GM23338 (cell line): ENCODE data around the gene RNU1-1. TPM values are rescaled to one million over a fixed set of nuclear protein-coding genes. Genes with fewer than 3 reads are reported as not detected.
"Not testable (repeated sequence)": the region's sequence is repeated elsewhere in the genome, so short reads cannot be mapped to it uniquely, and the experiment has no call there.

Experiments used
- ATAC-seq: fragments of 200-7000 bp; cut with Tn5 transposase; 3 replicates; pipeline ENCODE4 v1.9.1; 2020
- DNase-seq: peaks from one replicate; pipeline ENCODE4 v3.0.0-alpha.2; 2015; ENCODE audit warnings: low spot score
- H2AFZ ChIP-seq: fragments of 200-600 bp; sonication (generic); 2 replicates; pipeline ENCODE4 v1.8.0; 2016; ENCODE audit warnings: antibody characterized with exemption, mild to moderate bottlenecking, moderate library complexity
- H3F3A ChIP-seq: fragments of 200-600 bp; sonication (generic); replicated peaks from 2 replicates; pipeline ENCODE4 v1.8.0; 2017; ENCODE audit warnings: antibody characterized with exemption, mixed run types, low read depth
- H3K27ac ChIP-seq: fragments of 200-600 bp; sonication (generic); 2 replicates; pipeline ENCODE4 v1.6.1; 2016; ENCODE audit warnings: low read depth
- H3K27me3 ChIP-seq: fragments of 200-600 bp; sonication (generic); 2 replicates; pipeline ENCODE4 v1.8.0; 2016; ENCODE audit warnings: mild to moderate bottlenecking, mixed run types, moderate library complexity; ENCODE audit not compliant: insufficient read depth
- H3K36me3 ChIP-seq: fragments of 200-600 bp; sonication (generic); 2 replicates; pipeline ENCODE4 v1.8.0; 2016; ENCODE audit warnings: mild to moderate bottlenecking; ENCODE audit not compliant: insufficient read depth
- H3K4me1 ChIP-seq: fragments of 200-600 bp; sonication (generic); 2 replicates; pipeline ENCODE4 v1.8.0; 2016; ENCODE audit warnings: mild to moderate bottlenecking, moderate library complexity; ENCODE audit not compliant: insufficient read depth
- H3K4me2 ChIP-seq: fragments of 200-600 bp; sonication (generic); 2 replicates; pipeline ENCODE4 v1.7.1; 2017; ENCODE audit warnings: mixed run types
- H3K4me3 ChIP-seq: fragments of 200-600 bp; sonication (generic); 2 replicates; pipeline ENCODE4 v1.6.1; 2016; ENCODE audit warnings: mixed run types
- H3K79me2 ChIP-seq: fragments of 200-600 bp; sonication (generic); replicated peaks from 2 replicates; pipeline ENCODE4 v1.8.0; 2017; ENCODE audit warnings: mild to moderate bottlenecking; ENCODE audit not compliant: insufficient read depth
- H3K9me2 ChIP-seq: fragments of 200-600 bp; sonication (generic); 2 replicates; pipeline ENCODE4 v1.8.0; 2017; ENCODE audit not compliant: insufficient read depth
- H4K20me1 ChIP-seq: fragments of 200-600 bp; sonication (generic); replicated peaks from 2 replicates; pipeline ENCODE4 v1.8.0; 2017; ENCODE audit warnings: mild to moderate bottlenecking; ENCODE audit not compliant: insufficient read depth
- H3K27ac Mint-ChIP-seq: 2 replicates; pipeline ENCODE4 v1.8.0; 2020; ENCODE audit warnings: inconsistent platforms, mild to moderate bottlenecking, moderate library complexity, mixed read lengths
- H3K27me3 Mint-ChIP-seq: 3 replicates; pipeline ENCODE4 v1.8.0; 2022; ENCODE audit warnings: low read depth, mild to moderate bottlenecking, moderate library complexity, mixed read lengths, inconsistent platforms; ENCODE audit not compliant: insufficient read depth, poor library complexity
- H3K36me3 Mint-ChIP-seq: 3 replicates; pipeline ENCODE4 v1.8.0; 2021; ENCODE audit warnings: low read depth, mild to moderate bottlenecking, inconsistent platforms, moderate library complexity, mixed read lengths
- H3K4me1 Mint-ChIP-seq: 3 replicates; pipeline ENCODE4 v1.8.0; 2020; ENCODE audit warnings: mild to moderate bottlenecking, inconsistent platforms, mixed read lengths
- H3K4me3 Mint-ChIP-seq: 3 replicates; pipeline ENCODE4 v1.8.0; 2021; ENCODE audit warnings: moderate library complexity, mild to moderate bottlenecking, inconsistent platforms, mixed read lengths
- H3K9me3 Mint-ChIP-seq: 3 replicates; pipeline ENCODE4 v1.8.0; 2020; ENCODE audit warnings: moderate library complexity, mild to moderate bottlenecking, inconsistent platforms, mixed read lengths
- EZH2 ChIP-seq: fragments of 200-600 bp; sonication (generic); IDR thresholded peaks from one replicate; pipeline ENCODE4 v1.8.0; 2017; ENCODE audit warnings: antibody characterized with exemption, mild to moderate bottlenecking, low read depth; ENCODE audit not compliant: unreplicated experiment
- POLR2AphosphoS5 ChIP-seq: IDR thresholded peaks from 2 replicates; pipeline ENCODE4 v1.6.1; 2016; ENCODE audit warnings: antibody characterized with exemption, low read depth
- polyA plus RNA-seq: library from polyadenylated mRNA; unstranded; fragments of >200 nt; fragmentation: Nextera tagmentation; extraction: Ambion mirVana; gene quantifications from 2 replicates; pipeline ENCODE4 v1.2.1, GENCODE V29; 2016
- total RNA-seq: library from RNA; depleted of rRNA; stranded (reverse); fragments of >200 nt; shearing (Covaris generic); gene quantifications from 2 replicates; pipeline ENCODE4 v1.2.3, GENCODE V29; 2014
- TF ChIP-seq, protein P1 (sequence below): IDR thresholded peaks from one replicate; pipeline ENCODE4 v1.6.1; 2018; ENCODE audit warnings: antibody characterized with exemption; ENCODE audit not compliant: unreplicated experiment
- TF ChIP-seq, protein P2 (sequence below): IDR thresholded peaks from 2 replicates; pipeline ENCODE4 v1.6.1; 2016; ENCODE audit warnings: antibody characterized with exemption
- TF ChIP-seq, protein P3 (sequence below), 2 experiments: fragments of 200-600 bp in 1 of 2; sonication (generic) in 1 of 2; conservative IDR thresholded peaks; 2 replicates each; pipeline versions ENCODE4 v1.5.1 to v1.6.1; 2016 to 2017; ENCODE audit warnings: antibody characterized with exemption in 2 of 2, low read depth in 2 of 2, mild to moderate bottlenecking in 2 of 2, moderate library complexity in 1 of 2

Gene RNU1-1
- total and polyA plus RNA-seq, 2 experiments from 2014 or later, result not detected

DNA sequence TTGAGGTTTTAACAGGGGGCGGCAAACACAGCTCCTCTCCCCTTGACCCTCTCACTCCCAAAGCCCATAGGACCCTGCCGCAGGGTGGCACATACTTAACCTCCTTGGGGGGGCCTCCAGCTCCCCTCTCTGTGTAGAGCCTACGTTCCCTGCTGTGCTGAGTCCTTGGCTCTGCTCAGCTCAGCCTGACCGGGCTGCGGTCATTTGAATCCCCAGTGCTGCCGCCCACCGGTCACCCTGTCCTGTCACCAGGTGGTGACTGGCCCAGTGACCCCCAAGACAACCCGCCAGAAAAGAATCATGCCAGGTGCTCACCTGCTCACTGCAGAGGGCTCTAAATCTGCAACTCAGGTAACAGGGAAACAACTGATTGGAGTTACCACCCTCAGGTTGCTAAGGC, 12.6 kb downstream of the RNU1-1 start:
- H3K27ac Mint-ChIP-seq, H3K4me1 ChIP-seq, H3K4me1 Mint-ChIP-seq, H3F3A ChIP-seq, H2AFZ ChIP-seq, H3K9me2 ChIP-seq, H3K36me3 ChIP-seq, DNase-seq, H4K20me1 ChIP-seq, H3K79me2 ChIP-seq, H3K27ac ChIP-seq, H3K9me3 Mint-ChIP-seq, H3K4me3 ChIP-seq, ATAC-seq, H3K36me3 Mint-ChIP-seq, H3K27me3 ChIP-seq, H3K4me2 ChIP-seq: not testable (repeated sequence)
- H3K4me3 Mint-ChIP-seq, result peak overlapping the region; percentile 30; the same call in 1 of the 3 replicates
- peaks cover 20% of the 10 kb centered on the region for H3K27me3 Mint-ChIP-seq

DNA sequence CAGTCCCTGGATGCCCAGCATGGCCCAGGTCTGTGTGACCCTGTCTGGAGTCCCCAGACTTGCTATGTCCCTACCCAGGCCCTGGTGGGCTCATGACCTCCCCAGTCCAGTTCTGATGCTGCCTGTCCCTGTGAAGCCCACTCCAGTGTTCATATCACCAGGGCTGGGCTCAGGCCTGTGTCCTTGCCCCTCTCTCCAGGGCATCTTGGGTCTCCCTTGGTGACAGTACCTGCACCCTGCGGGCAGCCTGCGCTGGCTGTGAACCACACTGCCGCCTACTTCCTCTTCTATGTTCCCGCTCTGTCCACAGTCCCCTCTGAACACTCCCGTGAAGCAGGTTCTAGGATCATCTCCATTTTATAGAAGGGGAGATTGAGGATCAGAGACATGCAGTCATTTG, 13.1 kb downstream of the RNU1-1 start:
- H3F3A ChIP-seq, H3K36me3 ChIP-seq, H3K27me3 ChIP-seq, H3K79me2 ChIP-seq, H3K9me2 ChIP-seq, H3K4me3 ChIP-seq, H3K4me1 Mint-ChIP-seq, ATAC-seq, H3K9me3 Mint-ChIP-seq, H3K4me1 ChIP-seq, H3K36me3 Mint-ChIP-seq, H2AFZ ChIP-seq, H3K27ac Mint-ChIP-seq, DNase-seq, H3K4me2 ChIP-seq, H3K27ac ChIP-seq, H4K20me1 ChIP-seq: not testable (repeated sequence)
- Mint-ChIP-seq H3K4me3 (peak overlapping the region; percentile 30; the same call in 1 of the 3 replicates), H3K27me3 (peaks cover 20% of the 10 kb centered on the region)

DNA sequence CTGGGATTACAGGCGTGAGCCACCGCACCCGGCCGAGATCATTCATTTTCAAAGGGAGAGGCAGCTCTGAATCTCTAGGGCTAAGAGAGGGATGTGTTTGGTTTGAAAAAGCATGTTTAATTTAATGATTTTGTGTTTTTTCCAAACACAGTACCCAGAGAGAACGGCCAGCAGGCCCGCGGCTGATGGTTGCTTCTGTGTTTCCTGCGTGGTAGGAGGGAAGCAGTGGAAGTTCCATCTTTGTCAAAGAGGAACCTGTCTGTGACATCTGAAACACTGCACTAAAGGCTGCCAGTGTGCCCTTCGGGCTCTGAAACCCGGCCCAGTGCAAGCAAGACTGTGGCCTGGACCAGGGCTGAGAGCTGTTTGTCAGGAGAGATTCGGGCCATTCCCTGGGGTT, 13.6 kb downstream of the RNU1-1 start:
- H3K4me1 ChIP-seq, H3K27me3 ChIP-seq, H3K27ac ChIP-seq, H3K36me3 Mint-ChIP-seq, H3K79me2 ChIP-seq, H3K4me1 Mint-ChIP-seq, H3F3A ChIP-seq, DNase-seq, H3K9me3 Mint-ChIP-seq, H2AFZ ChIP-seq, H3K27ac Mint-ChIP-seq, H3K4me3 ChIP-seq, H3K9me2 ChIP-seq, ATAC-seq, H3K4me2 ChIP-seq, H4K20me1 ChIP-seq, H3K36me3 ChIP-seq: not testable (repeated sequence)
- Mint-ChIP-seq H3K4me3 (peak overlapping the region; percentile 85), H3K27me3 (peaks cover 20% of the 10 kb centered on the region)

DNA sequence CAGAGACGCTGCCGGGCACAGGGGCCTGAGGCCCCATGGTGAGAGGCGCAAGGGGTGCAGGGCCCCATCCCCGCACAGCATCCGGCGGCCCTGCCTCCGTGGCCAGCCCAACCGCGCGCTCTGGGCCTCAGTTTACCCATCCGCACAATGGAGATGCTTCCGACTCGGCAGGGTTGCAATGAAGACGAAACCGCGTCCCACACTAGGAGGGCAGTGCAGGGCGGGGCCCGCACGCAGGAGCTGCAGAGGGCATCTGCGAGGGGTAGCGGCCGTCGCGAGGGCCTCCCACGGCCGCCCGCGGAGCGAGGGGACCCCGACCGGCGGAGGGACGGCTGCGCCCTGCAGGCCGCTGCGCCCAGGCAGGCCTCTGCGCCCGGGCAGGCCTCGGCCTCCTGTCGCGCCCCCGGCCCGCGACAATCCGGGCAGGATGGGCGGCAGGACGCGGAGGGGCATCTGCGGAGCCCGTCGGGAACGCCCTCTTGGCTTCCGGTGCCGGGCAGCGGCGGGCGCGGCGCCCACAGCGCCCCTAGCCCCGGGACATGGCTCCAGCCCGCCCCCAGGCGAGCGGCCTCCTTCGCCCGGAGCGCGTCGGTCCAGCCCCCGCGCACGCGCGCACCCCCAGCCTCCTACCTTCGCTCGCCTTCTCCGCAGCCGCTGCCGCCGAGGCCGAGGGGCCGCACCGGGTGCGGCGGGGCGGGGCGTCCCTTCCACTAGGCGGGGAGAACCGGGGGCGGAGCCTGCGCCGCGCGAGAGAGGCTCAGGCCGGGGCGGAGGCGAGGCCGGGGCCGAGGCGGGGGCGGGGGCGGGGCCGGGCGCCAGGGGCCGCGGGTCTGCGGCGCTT, 15.3 kb downstream of the RNU1-1 start:
- Histone ChIP-seq H3F3A (no peaks in the 10 kb centered on the region), H3K27ac (no peak overlapping the region), H2AFZ (no peak overlapping the region), H3K4me3 (peak overlapping the region; percentile 64), H3K79me2 (0 out of 2 replicates have a peak, but pooled peaks cover 2% of the 10 kb centered on the region), H3K4me2 (peak overlapping the region; percentile 89), H3K4me1 (no peaks in the 10 kb centered on the region), H4K20me1 (no peaks in the 10 kb centered on the region), H3K27me3 (0 out of 2 replicates have a peak, but pooled peaks cover 5% of the 10 kb centered on the region), H3K36me3 (no peaks in the 10 kb centered on the region), H3K9me2 (no peaks in the 10 kb centered on the region)
- ATAC-seq (peak; percentile 88), DNase-seq (peak; percentile 90)
- H3K9me3 Mint-ChIP-seq, result no peaks in the 10 kb centered on the region
- peaks cover 20% of the 10 kb centered on the region for H3K27me3 Mint-ChIP-seq
- peaks cover 9% of the 10 kb centered on the region for H3K4me1 Mint-ChIP-seq
- H3K4me3 Mint-ChIP-seq, result peak overlapping the region; percentile 85
- no peaks in the 10 kb centered on the region; the same call in 2 of the 3 replicates for H3K36me3 Mint-ChIP-seq
- H3K27ac Mint-ChIP-seq, result no peak overlapping the region
- TF ChIP-seq, protein P1, sequence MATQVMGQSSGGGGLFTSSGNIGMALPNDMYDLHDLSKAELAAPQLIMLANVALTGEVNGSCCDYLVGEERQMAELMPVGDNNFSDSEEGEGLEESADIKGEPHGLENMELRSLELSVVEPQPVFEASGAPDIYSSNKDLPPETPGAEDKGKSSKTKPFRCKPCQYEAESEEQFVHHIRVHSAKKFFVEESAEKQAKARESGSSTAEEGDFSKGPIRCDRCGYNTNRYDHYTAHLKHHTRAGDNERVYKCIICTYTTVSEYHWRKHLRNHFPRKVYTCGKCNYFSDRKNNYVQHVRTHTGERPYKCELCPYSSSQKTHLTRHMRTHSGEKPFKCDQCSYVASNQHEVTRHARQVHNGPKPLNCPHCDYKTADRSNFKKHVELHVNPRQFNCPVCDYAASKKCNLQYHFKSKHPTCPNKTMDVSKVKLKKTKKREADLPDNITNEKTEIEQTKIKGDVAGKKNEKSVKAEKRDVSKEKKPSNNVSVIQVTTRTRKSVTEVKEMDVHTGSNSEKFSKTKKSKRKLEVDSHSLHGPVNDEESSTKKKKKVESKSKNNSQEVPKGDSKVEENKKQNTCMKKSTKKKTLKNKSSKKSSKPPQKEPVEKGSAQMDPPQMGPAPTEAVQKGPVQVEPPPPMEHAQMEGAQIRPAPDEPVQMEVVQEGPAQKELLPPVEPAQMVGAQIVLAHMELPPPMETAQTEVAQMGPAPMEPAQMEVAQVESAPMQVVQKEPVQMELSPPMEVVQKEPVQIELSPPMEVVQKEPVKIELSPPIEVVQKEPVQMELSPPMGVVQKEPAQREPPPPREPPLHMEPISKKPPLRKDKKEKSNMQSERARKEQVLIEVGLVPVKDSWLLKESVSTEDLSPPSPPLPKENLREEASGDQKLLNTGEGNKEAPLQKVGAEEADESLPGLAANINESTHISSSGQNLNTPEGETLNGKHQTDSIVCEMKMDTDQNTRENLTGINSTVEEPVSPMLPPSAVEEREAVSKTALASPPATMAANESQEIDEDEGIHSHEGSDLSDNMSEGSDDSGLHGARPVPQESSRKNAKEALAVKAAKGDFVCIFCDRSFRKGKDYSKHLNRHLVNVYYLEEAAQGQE, result no peak
- no peak for TF ChIP-seq EZH2
- TF ChIP-seq POLR2AphosphoS5, result peak; percentile 59
- TF ChIP-seq, protein P2, sequence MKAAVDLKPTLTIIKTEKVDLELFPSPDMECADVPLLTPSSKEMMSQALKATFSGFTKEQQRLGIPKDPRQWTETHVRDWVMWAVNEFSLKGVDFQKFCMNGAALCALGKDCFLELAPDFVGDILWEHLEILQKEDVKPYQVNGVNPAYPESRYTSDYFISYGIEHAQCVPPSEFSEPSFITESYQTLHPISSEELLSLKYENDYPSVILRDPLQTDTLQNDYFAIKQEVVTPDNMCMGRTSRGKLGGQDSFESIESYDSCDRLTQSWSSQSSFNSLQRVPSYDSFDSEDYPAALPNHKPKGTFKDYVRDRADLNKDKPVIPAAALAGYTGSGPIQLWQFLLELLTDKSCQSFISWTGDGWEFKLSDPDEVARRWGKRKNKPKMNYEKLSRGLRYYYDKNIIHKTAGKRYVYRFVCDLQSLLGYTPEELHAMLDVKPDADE, result no peak
- TF ChIP-seq, protein P3, sequence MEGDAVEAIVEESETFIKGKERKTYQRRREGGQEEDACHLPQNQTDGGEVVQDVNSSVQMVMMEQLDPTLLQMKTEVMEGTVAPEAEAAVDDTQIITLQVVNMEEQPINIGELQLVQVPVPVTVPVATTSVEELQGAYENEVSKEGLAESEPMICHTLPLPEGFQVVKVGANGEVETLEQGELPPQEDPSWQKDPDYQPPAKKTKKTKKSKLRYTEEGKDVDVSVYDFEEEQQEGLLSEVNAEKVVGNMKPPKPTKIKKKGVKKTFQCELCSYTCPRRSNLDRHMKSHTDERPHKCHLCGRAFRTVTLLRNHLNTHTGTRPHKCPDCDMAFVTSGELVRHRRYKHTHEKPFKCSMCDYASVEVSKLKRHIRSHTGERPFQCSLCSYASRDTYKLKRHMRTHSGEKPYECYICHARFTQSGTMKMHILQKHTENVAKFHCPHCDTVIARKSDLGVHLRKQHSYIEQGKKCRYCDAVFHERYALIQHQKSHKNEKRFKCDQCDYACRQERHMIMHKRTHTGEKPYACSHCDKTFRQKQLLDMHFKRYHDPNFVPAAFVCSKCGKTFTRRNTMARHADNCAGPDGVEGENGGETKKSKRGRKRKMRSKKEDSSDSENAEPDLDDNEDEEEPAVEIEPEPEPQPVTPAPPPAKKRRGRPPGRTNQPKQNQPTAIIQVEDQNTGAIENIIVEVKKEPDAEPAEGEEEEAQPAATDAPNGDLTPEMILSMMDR (conservative IDR thresholded peaks at IDR 0.05; ENCODE audit: low read depth in 2 of 2), result no peak; a peak in 1 of 4 replicates
